ENCODE measurements around the gene SALL2.

SALL2 gene

DNA sequence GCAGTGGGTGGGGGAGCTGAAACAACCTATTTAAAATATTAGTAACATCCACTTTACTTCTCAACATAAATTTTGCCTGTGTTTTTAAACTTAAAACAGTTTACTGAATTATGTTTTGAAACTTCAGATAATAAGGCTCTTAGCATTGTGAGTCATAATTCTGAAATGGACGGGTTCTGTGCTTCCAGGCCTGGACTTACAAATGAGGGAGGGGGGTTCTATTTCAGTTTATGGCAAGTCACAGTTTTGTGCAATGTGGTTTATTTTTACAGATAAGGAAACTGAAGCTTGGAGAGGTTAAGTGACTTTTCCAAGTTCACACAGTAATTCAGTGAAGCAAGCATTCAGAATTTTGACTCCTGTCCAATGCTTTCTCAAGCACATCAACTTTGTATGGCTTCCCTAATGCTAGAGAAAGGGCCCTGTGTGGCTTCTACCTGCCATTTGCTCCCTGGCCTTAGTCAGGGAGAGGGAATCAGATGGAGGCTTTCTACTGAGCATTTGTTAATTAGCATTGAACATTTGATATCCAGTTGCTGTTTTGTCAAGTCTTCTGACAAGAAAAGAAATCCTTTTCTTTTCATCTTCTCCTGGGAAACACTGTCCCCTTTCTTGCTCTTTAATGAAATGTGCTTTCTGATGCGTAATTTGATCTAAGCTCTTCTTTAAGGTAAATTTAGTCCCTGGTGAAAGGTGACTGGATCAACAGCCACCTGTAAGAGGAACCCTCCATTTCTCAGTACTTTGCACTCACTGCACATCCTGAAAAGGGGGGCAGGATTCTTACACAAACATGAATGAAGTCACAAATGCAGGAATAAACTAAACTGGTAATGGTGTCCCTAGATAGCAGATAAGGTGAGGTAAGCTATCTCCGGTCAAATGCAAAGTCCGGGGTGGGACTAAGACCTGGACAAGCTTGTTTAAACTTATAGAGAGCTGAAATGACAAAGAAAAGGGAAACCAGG is 2.5 kb upstream of the SALL2 start:
- no peak for DNase-seq (ENCODE audit: low spot score)

DNA sequence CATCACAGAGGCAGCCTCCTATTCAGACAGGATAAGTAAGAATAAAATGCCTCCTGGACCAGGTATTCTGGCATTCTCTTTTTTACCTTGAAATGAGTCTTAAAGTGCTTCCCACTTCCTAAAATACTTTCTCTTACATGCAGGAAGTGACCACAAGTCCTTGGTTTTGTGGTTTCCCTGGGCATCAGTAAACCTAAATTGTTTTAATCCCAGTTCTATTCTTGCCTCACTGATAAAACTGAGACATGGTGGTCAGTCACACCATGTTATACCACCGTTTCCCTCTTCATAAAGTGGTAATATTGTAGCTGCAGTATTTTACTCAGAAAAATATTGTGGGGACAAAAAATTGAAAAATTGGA is 1.2 kb upstream of the SALL2 start:
- no peak for DNase-seq (ENCODE audit: low spot score)

DNA sequence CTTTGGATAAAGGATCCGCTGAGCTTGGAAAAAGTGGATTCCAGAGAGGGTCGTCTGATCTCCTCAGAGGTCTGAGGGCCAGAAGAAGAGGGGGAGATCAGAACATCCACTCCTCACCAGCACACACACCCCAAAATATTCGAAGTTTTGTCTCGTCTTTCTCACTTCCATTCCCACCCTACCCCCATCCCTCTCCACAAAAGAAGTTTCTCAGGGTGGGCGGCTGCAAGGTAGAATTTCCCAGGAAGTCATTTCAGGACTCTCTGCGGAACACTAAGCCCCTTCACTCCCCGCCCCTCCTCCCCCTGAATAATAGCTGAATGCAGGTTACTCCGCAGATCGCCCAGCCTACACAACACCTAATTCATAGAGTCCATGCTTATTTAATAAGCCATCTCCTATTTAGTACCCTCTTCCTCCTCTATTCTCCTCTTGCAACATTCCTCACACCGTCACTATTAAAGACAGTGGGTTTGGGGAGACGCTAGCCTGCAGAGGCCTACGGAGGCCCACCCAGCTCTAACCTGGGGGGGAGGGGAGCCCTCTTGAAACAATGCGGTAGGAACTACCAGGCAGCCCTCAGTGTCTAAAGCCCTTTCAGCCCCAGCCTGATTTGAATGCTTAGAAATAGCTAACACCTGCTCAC is 649 bp upstream of the SALL2 start:
- no peak for DNase-seq (ENCODE audit: low spot score)

DNA sequence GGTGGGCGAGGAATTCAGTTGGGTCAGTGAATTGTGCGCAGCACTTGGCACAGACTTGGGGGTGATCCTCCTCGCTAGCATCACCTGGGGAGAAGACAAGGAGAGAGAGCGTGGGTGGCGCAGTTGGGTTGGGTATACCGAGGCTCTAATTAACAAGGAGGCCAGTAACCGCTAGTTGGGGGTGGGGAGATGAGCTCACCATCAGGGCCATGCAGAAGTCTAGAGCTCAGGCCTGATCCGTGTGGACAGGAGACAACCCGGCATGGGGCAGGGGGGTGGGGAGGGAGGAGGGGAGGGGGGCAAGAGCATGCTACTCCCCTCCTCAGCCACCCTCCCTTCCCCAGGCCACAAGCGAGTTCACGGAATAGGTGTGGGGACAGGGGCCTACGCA is 580 bp downstream of the SALL2 start:
- peak; percentile 26 for DNase-seq (ENCODE audit: low spot score)

DNA sequence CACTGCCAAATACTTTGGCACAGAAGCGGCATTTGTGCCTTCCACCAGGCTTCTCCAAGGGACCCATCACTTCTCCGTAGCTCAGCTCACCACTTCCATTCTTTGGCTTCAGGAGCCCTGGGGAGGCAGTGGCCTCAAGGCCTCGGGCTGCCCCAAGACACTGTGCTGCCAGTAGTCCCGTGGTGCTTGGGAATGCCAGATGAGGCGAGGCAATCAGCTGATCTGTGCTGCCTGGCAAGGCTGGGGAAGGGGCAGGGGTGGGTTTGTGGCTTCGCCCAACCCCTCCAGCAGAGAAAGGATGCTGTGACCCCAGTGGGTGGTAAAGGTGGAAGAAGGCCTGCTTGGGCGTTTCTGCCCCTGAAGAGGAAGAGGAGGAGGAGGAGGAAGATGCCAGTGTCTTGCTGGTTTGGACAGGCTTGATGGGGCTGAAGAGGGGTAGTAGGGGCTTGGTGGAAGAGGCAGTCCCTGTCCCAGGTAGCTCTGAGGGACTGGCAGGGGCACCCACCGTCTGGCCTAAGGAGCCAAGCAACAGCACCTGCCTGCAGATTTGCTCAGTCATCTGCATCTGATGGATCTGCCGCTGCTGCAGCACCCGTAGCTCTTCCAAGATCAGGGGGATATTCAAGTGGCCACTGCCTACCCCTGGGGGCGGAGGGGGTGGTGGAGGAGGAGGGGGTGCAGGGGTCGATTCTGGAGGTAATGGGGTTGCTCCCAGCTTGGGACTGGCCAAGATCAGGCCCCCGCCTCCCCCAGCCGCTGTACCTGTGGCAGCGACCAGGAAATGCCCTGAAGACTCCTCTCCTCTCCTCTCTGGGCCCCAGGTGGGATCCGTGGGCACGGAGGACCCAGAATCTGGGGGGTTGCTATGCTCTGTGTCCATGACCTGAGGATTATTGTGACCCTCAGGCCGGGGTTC is 1.3 kb downstream of the SALL2 start:
- no peak for DNase-seq (ENCODE audit: low spot score)

DNA sequence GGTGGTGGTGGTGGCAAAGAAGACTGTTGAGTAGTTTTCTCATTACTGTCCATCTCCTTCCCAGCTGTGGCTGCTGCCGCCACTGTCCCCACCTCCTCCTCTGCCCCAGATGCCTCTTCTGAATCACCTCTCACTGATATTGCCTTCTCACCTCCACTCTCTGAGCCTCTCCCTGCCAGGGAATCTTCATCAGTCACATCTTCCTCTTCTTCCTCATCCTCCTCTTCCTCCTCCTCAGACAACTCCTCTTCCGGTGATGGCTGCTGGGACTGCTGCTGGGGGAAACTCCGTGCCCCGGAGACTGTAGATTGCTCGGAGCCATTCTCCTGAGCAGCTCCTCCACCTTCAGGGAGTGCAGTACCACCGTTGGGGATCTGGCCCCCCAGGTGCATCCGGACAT is 2.9 kb downstream of the SALL2 start:
- DNase-seq (ENCODE audit: low spot score), result no peak

DNA sequence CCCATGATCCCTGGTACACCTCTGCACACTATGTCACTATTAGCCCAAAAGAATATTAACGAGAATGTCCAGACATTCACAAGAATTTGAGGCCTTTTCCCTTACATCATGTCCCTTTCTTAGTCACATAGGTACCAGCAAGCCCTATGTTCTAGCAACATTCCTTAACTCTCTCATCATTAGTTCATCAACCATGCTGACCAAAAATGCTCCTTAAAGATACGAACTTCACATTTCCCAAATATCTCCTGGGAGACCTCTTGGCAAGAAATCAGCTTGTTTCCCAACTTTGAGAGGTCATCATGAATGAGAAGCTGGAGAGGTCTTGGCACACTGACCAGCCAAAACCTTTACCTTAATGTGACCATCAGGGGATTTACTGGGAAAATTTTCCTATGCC is 4.6 kb downstream of the SALL2 start:
- DNase-seq (ENCODE audit: low spot score), result no peak

DNA sequence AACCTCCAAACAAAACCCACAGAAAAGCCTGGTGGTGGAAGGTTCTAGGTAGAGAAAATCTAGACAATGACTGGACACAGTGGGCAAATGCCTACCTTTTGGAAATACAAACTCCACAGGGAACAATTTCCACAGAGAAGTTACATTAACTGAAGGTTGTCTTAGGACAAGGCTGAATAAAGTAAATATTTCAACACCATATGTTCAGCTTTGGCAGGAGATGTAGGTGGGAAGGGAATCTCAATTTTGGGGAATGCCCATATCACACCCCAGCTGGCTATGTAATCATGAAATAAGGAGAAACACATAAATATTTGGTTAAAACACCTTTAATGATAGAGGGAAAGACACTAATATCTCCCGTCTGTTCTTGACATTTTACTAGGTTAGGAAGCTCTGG is 5.4 kb downstream of the SALL2 start:
- DNase-seq (ENCODE audit: low spot score), result no peak

DNA sequence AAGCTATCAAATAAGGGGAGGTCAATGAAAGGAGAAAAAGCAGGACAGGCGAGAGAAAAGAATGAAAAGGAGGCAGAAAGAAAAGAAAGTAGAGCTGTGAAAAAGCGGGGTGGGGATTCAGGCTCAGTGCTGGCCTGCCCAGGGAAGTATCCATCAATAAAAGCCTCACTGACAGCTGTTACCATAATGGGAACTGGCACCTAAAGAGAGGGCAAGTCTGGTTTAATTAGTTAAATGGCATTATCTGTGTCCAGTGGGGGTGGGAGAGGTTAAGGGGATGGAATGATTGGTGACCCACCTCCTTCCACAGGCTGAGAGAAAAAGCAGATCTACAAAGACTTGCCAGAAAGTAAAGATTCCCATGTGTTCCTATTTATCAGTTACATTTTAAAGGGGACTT is 7.4 kb downstream of the SALL2 start:
- peak; percentile 54 for DNase-seq (ENCODE audit: low spot score)

DNA sequence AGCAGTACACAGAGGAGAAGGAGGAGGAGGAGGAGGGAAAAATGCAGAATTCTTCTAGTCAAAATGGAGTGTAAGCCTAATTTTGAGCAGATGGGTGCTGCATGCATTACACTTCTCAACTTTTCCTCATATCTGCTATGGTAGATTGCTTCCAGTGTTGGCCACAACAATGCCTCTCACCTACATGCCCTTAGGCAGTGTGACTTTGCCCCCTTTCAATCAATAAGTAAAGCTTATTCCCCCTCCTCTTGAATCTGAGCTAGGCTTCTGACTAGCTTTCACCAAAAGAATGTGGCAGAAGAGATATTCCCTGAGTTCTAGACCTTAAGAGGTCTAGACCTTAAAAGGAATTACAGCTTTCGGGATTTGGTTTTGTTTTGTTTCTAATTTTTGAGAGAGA is 11.8 kb downstream of the SALL2 start:
- DNase-seq (ENCODE audit: low spot score), result no peak

DNA sequence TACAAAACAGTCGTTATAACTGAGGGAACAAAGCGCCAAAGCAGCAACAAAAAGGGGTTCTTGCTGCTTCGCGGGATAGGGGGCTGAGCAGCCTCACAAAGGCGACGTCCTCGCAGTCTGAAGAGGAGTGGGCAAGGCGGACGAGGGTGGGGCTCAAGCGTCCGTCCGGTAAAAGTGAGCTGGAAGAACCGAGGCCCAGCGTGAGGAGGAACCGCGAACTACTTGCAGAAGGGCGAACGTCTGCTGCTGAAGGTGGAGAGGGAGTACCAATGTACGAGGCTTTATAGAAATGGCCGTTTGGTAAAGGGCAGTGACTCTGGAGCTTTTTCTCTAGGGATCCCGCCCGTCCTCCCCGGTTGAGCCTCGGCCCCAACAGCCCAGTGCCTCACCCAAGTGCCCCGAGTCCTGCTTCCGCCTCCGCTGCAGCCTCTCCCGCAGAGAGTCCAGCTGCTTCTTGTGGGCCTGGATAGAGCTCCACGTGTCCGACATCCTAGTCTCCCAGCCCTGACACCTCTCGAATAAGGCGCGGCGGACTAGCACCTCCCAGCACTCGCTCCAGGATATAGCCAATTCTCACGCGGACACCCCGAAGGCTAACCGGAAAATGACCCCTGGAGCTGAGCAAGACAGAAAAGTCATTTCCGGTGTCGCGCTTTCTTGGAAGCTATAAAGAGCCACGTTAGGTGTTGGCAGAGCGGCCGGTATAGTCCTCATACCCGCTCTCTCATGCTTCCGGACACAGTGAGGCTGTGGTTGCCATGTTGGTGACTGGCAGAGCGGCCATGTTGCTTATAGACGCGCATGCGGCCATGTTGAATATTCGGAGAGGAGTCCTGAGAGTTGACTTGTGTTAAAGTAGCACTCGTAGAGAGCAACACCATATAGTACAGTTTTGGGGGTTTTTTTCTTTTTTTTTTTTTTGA is 15.2 kb downstream of the SALL2 start, which contains the start of gene METTL3:
TSS of gene METTL3 (minus strand) at position 606 of the 923 bp plus-strand sequence. CDS start at position 489, 117 bp downstream.
- DNase-seq (ENCODE audit: low spot score), result peak; percentile 98

DNA sequence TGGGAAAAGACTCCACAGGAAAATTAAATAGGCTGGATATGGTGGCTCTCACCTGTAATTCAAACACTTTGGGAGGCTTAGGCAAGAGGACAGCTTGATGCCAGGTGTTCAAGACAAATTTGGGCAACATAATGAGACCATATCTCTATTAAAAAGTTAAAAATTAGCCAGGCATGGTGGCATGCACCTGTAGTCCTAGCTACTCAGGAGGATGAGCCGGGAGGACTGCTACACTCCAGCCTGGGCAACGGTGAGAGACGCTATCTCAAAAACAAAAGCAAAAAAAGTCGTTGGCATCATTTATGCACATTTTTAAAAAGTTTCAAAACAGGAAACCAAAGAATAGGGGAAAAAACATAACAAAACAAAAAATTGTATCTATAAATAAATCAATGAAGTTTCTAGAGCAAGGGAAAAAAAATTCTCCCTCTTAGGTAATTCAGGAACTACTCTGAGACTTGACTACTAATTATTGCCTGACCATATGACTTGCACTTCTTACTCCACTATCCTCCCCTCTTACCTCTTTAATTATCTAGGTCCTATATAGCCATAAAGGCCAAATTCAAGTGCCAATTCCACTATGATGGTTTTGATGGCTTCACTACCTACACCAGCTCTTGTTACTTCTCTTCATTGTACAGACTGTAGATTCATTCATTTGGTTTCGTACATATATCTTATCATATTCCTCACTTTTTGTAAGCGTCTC is 16.6 kb downstream of the SALL2 start:
- DNase-seq (ENCODE audit: low spot score), result no peak

DNA sequence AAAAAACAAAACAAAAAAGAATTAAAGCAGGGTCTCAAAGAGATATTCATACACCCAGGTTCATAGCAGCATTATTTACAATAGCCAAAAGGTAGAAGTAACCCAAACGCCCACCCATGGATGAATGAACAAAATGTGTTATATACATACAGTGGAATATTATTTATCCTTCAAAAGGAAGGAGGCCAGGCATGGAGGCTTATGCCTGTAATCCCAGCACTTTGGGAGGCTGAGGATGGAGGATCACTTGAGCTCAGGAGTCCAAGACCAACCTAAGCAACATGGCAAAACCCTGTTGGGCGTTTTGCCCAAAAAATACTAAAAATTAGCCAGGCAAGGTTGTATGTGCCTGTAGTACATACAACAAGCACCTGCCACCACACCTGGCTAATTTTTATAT is 19.6 kb downstream of the SALL2 start:
- no peak for DNase-seq (ENCODE audit: low spot score)

DNA sequence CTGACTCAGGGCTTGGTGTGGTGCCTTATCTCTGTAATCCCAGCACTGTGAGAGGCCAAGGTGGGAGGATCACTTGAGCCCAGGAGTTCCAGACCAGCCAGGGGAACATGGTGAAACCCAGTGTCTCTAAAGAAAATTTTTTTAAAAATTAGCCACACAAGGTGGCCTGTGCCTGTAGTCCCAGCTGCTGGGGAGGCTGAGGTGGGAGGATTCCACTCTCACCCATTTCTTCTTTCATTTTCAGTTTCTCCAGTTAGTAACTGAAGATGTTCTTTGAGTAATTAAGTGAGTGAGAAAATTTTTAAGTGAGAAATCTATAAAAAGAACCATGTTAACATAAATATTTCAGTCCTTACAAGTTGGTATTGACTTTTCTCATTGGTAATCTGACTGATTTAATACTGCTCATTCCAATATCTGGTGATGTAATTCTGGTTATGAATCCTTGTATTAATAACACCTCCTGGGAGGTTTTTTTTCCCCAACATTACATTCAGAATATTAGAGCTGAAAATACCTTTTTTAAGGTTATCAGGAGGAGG is 21.1 kb downstream of the SALL2 start:
- no peak for DNase-seq (ENCODE audit: low spot score)

DNA sequence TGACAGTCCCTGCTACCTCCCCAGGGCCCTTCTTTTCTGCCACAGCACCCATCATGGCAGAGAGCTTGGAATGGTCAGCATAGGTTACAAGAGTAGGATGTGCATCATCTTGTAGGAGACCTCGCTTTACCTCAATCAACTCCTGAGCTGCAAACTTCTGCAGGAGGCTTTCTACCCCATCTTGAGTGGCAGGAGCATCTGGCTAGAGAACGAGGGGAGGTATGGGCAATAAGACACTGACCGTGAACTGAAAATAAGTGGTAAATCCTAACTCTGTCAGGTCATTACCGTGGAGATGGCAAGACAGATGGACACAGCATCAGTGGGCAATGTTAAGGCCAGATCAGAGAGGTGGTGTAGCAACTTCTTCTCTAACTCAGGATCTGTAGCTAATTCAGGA is 22.8 kb downstream of the SALL2 start:
- DNase-seq (ENCODE audit: low spot score), result no peak

DNA sequence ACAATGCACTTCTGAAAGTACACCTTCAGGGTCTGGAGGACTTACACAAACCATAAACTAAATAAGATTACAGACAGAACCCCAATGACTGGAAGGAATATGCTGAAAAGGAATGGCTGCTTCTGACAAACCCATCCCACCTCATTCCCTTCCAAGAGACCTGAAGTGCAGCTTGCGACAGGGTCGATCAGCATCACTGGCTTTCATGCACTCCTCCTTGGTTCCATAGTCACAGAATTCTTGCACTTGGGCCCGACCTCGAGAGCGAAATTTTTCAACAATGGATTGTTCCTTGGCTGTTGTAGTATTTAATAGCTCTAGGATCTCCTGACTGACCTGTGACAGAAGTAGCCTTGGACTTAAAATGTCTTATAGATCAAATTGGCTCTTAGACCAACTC is 24.6 kb downstream of the SALL2 start:
- DNase-seq (ENCODE audit: low spot score), result no peak

DNA sequence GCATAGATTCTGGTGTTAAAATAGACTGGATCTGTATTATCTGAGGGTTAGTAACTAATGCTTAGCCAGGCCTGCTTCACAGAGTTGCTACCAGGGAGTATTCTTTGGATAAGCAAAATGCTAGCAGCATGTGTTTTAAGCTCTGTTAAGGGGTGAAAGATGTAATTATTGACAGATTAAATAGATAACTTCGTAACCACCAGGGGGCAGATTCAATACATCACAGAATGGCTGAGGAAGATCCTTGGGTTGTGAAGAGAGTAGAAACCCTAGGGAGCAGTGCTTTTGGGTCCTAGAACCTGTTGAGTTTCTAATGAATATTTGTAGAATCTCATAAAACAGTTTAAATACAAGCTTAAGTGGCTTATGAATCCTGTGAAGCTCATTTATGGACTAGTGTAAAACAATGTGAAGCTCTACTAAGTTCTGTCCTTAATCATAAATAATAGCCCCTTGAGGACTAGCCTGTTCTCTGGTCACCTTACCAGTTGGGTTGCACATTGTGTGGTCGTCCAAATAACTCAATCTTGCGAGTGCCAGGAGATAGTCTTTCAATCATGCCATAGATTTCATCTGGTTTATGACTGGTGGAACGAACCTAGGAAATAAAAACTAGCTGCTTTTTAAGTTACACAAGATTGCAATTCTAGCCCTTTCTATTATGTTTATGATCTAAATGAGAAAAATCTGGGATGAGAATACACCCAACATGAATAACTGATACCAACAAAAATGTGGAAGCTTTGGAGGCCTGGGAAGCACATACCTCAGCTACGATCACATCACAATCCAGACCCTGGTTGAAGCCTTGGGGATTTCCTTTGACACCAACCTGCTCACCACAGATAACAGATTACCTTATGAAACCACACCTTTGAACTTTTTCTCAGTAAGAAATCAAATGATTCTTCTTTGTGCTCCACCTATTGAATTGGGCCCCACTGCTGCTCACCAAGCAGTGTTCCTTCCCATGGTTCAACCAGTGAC is 27.3 kb downstream of the SALL2 start:
- DNase-seq (ENCODE audit: low spot score), result peak; percentile 32

DNA sequence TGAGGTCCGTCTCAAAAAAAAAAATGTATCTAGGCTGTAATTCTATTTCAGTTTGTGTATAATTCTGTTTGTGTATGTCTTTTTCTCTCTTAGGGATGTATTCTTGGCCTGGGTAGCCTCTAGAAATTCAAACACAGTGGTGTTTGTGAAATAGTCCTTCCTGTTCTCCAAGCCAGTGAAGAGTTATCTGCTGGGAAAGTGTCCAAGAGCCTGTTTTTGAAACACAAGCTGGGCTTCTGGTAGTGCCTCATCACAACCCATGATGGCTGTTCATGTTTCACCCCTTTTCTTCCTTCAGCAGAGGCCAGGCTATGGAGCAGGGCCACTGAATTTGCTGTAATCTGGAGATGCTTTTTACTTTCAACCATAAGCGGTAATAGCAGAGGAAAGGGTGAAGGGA is 29.7 kb downstream of the SALL2 start:
- DNase-seq (ENCODE audit: low spot score), result no peak

Data from SK-N-DZ (cell line).